Breast epithelium (tissue), 4 donors: ENCODE results near the gene PLEKHM2. TPM values are rescaled to one million over a fixed set of nuclear protein-coding genes. Genes with fewer than 3 reads are reported as not detected.

Experiments
- DNase-seq, 2 donors: peaks; one replicate each; pipeline ENCODE4 v3.0.0-alpha.2; 2019; ENCODE audit warnings: low spot score in 2 of 2
- H3K27ac ChIP-seq, 2 donors: fragments of 200-600 bp; sonication (generic) in 1 of 2; one replicate each; pipeline ENCODE4 v1.5.1; 2016 to 2019; ENCODE audit warnings: mild to moderate bottlenecking in 1 of 2
- H3K27me3 ChIP-seq, 2 donors: fragments of 200-600 bp; sonication (generic) in 1 of 2; one replicate each; pipeline versions ENCODE4 v1.5.1 to v1.6.0; 2017 to 2019; ENCODE audit warnings: control low read depth in 1 of 2, mild to moderate bottlenecking in 1 of 2
- H3K36me3 ChIP-seq: fragments of 200-600 bp; one replicate; pipeline ENCODE4 v1.5.1; 2019
- H3K4me1 ChIP-seq, 2 donors: fragments of 200-600 bp; sonication (generic); one replicate each; pipeline ENCODE4 v1.5.1; 2016 to 2019; ENCODE audit warnings: control low read depth in 1 of 2
- H3K4me3 ChIP-seq, 3 donors: fragments of 200-600 bp; sonication (generic); 1 replicate in 2 of 3; 2 replicates in 1 of 3; pipeline ENCODE4 v1.5.1; 2016 to 2019; ENCODE audit warnings: mild to moderate bottlenecking in 3 of 3, moderate library complexity in 2 of 3
- H3K9me3 ChIP-seq, 2 donors: fragments of 200-600 bp; sonication (generic) in 1 of 2; one replicate each; pipeline ENCODE4 v1.5.1; 2016 to 2019; ENCODE audit warnings: control low read depth in 1 of 2
- CTCF ChIP-seq, 3 donors: fragments of 450-650 bp; IDR thresholded peaks; one replicate each; pipeline ENCODE4 v1.5.1; 2016 to 2017; ENCODE audit warnings: antibody characterized with exemption in 3 of 3, mild to moderate bottlenecking in 3 of 3, moderate library complexity in 3 of 3
- POLR2A ChIP-seq: fragments of 450-650 bp; IDR thresholded peaks from one replicate; pipeline ENCODE4 v1.6.1; 2016; ENCODE audit warnings: antibody characterized with exemption, mild to moderate bottlenecking, moderate library complexity
- POLR2AphosphoS5 ChIP-seq, 3 donors: sonication (generic); formaldehyde crosslinking; IDR thresholded peaks; one replicate each; pipeline ENCODE4 v1.6.1; 2017; ENCODE audit warnings: antibody characterized with exemption in 3 of 3
- intact Hi-C: fragments of 100-400 bp; cut with DNase I; formaldehyde crosslinking; loops from one replicate; pipeline ENCODE4 v1.15.1; 2023; ENCODE audit warnings: low total_unique reads
- total RNA-seq, 3 donors: library from RNA; depleted of rRNA; stranded (reverse); fragments of >200 nt; gene quantifications; one replicate each; pipeline ENCODE4 v1.1.0, GENCODE V29; 2016

PLEKHM2 gene
- total RNA-seq, 3 donors from 2014 or later: 29.7 to 56.5 (median 41.6) TPM

- Histone ChIP-seq H3K4me3 (no peak overlapping the region), H3K27ac (no peak overlapping the region), H3K36me3 (no peaks in the 10 kb centered on the region), H3K4me1 (no peaks in the 10 kb centered on the region), H3K27me3 (no peaks in the 10 kb centered on the region), H3K9me3 (no peaks in the 10 kb centered on the region)
- TF ChIP-seq POLR2A: no peak
- TF ChIP-seq CTCF (IDR thresholded peaks at IDR 0.05): no peak
- no peak for TF ChIP-seq POLR2AphosphoS5 (IDR thresholded peaks at IDR 0.05)
- intact Hi-C loops: loop anchor here (10.0 kb wide), 1 partner anchor 153 kb away; no protein-coding TSS in a partner anchor
- no peak for DNase-seq
Observed at GRCh38 chr1:15748264-15748663, 64.1 kb downstream of the PLEKHM2 start.

GRCh38 chr1:15748690-15749398, 64.7 kb downstream of the PLEKHM2 start:
- no peaks in the 10 kb centered on the region for H3K9me3 ChIP-seq
- peak overlapping the region in 1 of 2 donors; percentile 38 for H3K27ac ChIP-seq
- no peak for TF ChIP-seq POLR2AphosphoS5 (IDR thresholded peaks at IDR 0.05)
- no peak for TF ChIP-seq CTCF (IDR thresholded peaks at IDR 0.05)
- no peak for TF ChIP-seq POLR2A
- H3K4me3 ChIP-seq: no peak overlapping the region
- no peaks in the 10 kb centered on the region for H3K27me3 ChIP-seq
- H3K4me1 ChIP-seq: no peaks in the 10 kb centered on the region
- no peaks in the 10 kb centered on the region for H3K36me3 ChIP-seq
- intact Hi-C loops: loop anchor here (10.0 kb wide), 1 partner anchor 154 kb away; no protein-coding TSS in a partner anchor
- no peak for DNase-seq

GRCh38 chr1:15749399-15750291, 65.5 kb downstream of the PLEKHM2 start:
- Histone ChIP-seq H3K36me3 (no peaks in the 10 kb centered on the region), H3K27ac (peak overlapping the region in 1 of 2 donors; percentile 38), H3K4me1 (no peaks in the 10 kb centered on the region), H3K27me3 (no peaks in the 10 kb centered on the region), H3K9me3 (no peaks in the 10 kb centered on the region), H3K4me3 (no peak overlapping the region)
- no peak for DNase-seq
- intact Hi-C loops: loop anchor here (10.0 kb wide), 1 partner anchor 155 kb away; no protein-coding TSS in a partner anchor
- no peak for TF ChIP-seq CTCF (IDR thresholded peaks at IDR 0.05)
- no peak for TF ChIP-seq POLR2AphosphoS5 (IDR thresholded peaks at IDR 0.05)

GRCh38 chr1:15750924-15751323, 66.8 kb downstream of the PLEKHM2 start:
- no peaks in the 10 kb centered on the region for H3K4me1 ChIP-seq
- H3K9me3 ChIP-seq: no peaks in the 10 kb centered on the region
- H3K4me3 ChIP-seq: no peak overlapping the region
- no peaks in the 10 kb centered on the region for H3K27me3 ChIP-seq
- TF ChIP-seq POLR2A (no peak), POLR2AphosphoS5 (IDR thresholded peaks at IDR 0.05) (no peak), CTCF (IDR thresholded peaks at IDR 0.05) (no peak)
- DNase-seq: no peak
- intact Hi-C loops: no loop called here
- H3K27ac ChIP-seq: no peak overlapping the region
- no peaks in the 10 kb centered on the region for H3K36me3 ChIP-seq

GRCh38 chr1:15751717-15752116, 67.6 kb downstream of the PLEKHM2 start:
- no peaks in the 10 kb centered on the region for H3K36me3 ChIP-seq
- intact Hi-C loops: no loop called here
- no peaks in the 10 kb centered on the region for H3K27me3 ChIP-seq
- H3K4me1 ChIP-seq: no peaks in the 10 kb centered on the region
- no peak for DNase-seq
- TF ChIP-seq POLR2AphosphoS5 (IDR thresholded peaks at IDR 0.05): no peak
- TF ChIP-seq POLR2A: no peak
- no peak for TF ChIP-seq CTCF (IDR thresholded peaks at IDR 0.05)
- H3K4me3 ChIP-seq: no peak overlapping the region
- H3K27ac ChIP-seq: no peak overlapping the region
- no peaks in the 10 kb centered on the region for H3K9me3 ChIP-seq
